ENCODE results near the gene GNPDA1.

GNPDA1 gene

GRCh38 chr5:141992349-141992963 is 20.4 kb downstream of the GNPDA1 start:
- no peak for DNase-seq (ENCODE audit: low read depth, low spot score)
- H3K4me3 ChIP-seq (ENCODE audit: low read depth, low read length): no peak overlapping the region
- ChIA-PET POLR2A (no interaction called here), CTCF (interaction anchor here (0.7 to 14.0 kb wide), 20 partner anchors 8 to 721 kb away, joined by 3 to 226 read pairs (median 4); partner anchors contain the start of genes GNPDA1 and RNF14)
- peak; percentile 67 for TF ChIP-seq CTCF (IDR thresholded peaks at IDR 0.05; ENCODE audit: insufficient read depth, low read length, missing control alignments)

GRCh38 chr5:141989720-141990119 is 23.1 kb downstream of the GNPDA1 start:
- DNase-seq (ENCODE audit: low read depth, low spot score): no peak
- no peak for TF ChIP-seq CTCF (IDR thresholded peaks at IDR 0.05; ENCODE audit: insufficient read depth, low read length, missing control alignments)
- POLR2A ChIA-PET: no interaction called here
- CTCF ChIA-PET: interaction anchor here (0.7 to 14.0 kb wide), 13 partner anchors 12 to 298 kb away, joined by 3 to 226 read pairs (median 5); partner anchors contain the start of genes GNPDA1 and RNF14
- H3K4me3 ChIP-seq (ENCODE audit: low read depth, low read length): no peak overlapping the region

- no peak overlapping the region for H3K4me3 ChIP-seq (ENCODE audit: low read depth, low read length)
- POLR2A ChIA-PET: interaction anchor here (1.8 kb wide), 1 partner anchor 17 kb away, joined by 7 read pairs; the partner anchor contains the start of gene RNF14
- no peak for TF ChIP-seq CTCF (IDR thresholded peaks at IDR 0.05; ENCODE audit: insufficient read depth, low read length, missing control alignments)
- no peak for DNase-seq (ENCODE audit: low read depth, low spot score)
- CTCF ChIA-PET: interaction anchor here (0.9 to 14.0 kb wide), 8 partner anchors 9 to 321 kb away, joined by 3 to 226 read pairs (median 8); partner anchors contain the start of gene RNF14
Measured at GRCh38 chr5:141986072-141986471, 26.8 kb downstream of the GNPDA1 start.

GRCh38 chr5:141982626-141983025 is 30.2 kb downstream of the GNPDA1 start:
- DNase-seq (ENCODE audit: low read depth, low spot score): no peak
- ChIA-PET CTCF (no interaction called here), POLR2A (no interaction called here)
- H3K4me3 ChIP-seq (ENCODE audit: low read depth, low read length): no peak overlapping the region
- TF ChIP-seq CTCF (IDR thresholded peaks at IDR 0.05; ENCODE audit: insufficient read depth, low read length, missing control alignments): no peak

- DNase-seq (ENCODE audit: low read depth, low spot score): no peak
- TF ChIP-seq CTCF (IDR thresholded peaks at IDR 0.05; ENCODE audit: insufficient read depth, low read length, missing control alignments): no peak
- H3K4me3 ChIP-seq (ENCODE audit: low read depth, low read length): no peak overlapping the region
- CTCF ChIA-PET: interaction anchor here (1.2 to 5.8 kb wide), 4 partner anchors 9 to 33 kb away, joined by 4 to 70 read pairs (median 32); partner anchors contain the start of gene RNF14
- POLR2A ChIA-PET: interaction anchor here (1.7 kb wide), 1 partner anchor 9 kb away, joined by 4 read pairs; the partner anchor contains the start of gene RNF14
Measured at GRCh38 chr5:141978389-141978788, 34.4 kb downstream of the GNPDA1 start.

GRCh38 chr5:141976176-141976575 is 36.7 kb downstream of the GNPDA1 start:
- H3K4me3 ChIP-seq (ENCODE audit: low read depth, low read length): no peak overlapping the region
- ChIA-PET POLR2A (no interaction called here), CTCF (interaction anchor here (1.0 to 5.8 kb wide), 11 partner anchors 7 to 284 kb away, joined by 3 to 70 read pairs (median 5); partner anchors contain the start of gene RNF14)
- DNase-seq (ENCODE audit: low read depth, low spot score): no peak
- TF ChIP-seq CTCF (IDR thresholded peaks at IDR 0.05; ENCODE audit: insufficient read depth, low read length, missing control alignments): no peak

All from AG04449 (cell line).